ENCODE measurements around the gene CHRNA10. TPM values are rescaled to one million over a fixed set of nuclear protein-coding genes. Genes with fewer than 3 reads are reported as not detected.
"Not testable (repeated sequence)": the region's sequence is repeated elsewhere in the genome, so short reads cannot be mapped to it uniquely, and the experiment has no call there.

CHRNA10 gene
- total RNA-seq, 1 experiment from 2014 or later: 1.7 TPM

GRCh38 chr11:3648843-3649242 lies 22.3 kb downstream of the CHRNA10 start:
- DNase-seq (ENCODE audit: low spot score); H3K4me1 Mint-ChIP-seq; H3K4me3 Mint-ChIP-seq; H3K27ac Mint-ChIP-seq; POLR2A ChIA-PET; ATAC-seq; CTCF ChIA-PET: not testable (repeated sequence)
- Mint-ChIP-seq H3K27me3 (ENCODE audit: low read depth) (peaks cover 42% of the 10 kb centered on the region), H3K9me3 (peaks cover 40% of the 10 kb centered on the region), H3K36me3 (peaks cover 23% of the 10 kb centered on the region)

DNA sequence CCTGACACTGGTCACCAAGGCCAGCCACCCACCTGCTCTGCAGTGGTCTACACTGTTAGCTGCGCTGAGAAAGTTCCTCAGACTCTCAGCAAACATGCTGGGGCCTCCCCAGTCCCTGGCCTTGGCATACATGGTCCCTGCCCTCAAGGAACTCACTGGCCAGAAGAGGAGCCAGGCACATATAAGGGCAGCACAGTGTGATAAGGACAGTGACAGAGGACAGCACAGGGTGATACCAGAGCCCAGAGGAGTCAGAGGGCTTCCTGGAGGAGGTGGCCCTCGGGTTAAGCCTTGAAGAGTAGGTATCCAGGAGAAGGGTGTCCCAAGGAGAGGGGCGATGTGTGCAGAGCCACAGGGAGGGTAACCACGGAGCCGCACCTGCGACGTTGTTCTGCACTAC lies 25.6 kb downstream of the CHRNA10 start:
- Mint-ChIP-seq H3K27ac (no peak overlapping the region), H3K27me3 (ENCODE audit: low read depth) (peaks cover 48% of the 10 kb centered on the region), H3K4me1 (peaks cover 13% of the 10 kb centered on the region), H3K9me3 (peaks cover 40% of the 10 kb centered on the region), H3K4me3 (no peak overlapping the region), H3K36me3 (peaks cover 23% of the 10 kb centered on the region)
- DNase-seq (ENCODE audit: low spot score) (no peak), ATAC-seq (no peak)
- CTCF ChIA-PET: no interaction called here
- POLR2A ChIA-PET: no interaction called here
- TF ChIP-seq ATF1 (CRISPR knock-in tag; IDR thresholded peaks at IDR 0.05) (no peak), SP1 (CRISPR knock-in tag; conservative IDR thresholded peaks at IDR 0.05) (no peak), ZNF263 (CRISPR knock-in tag; IDR thresholded peaks at IDR 0.05; ENCODE audit: low read depth) (no peak), ELF4 (CRISPR knock-in tag; IDR thresholded peaks at IDR 0.05; ENCODE audit: low read depth) (no peak), ZNF281 (CRISPR knock-in tag; IDR thresholded peaks at IDR 0.05) (no peak), TCF7 (CRISPR knock-in tag; IDR thresholded peaks at IDR 0.05; ENCODE audit: low read depth) (no peak), FOXK1 (CRISPR knock-in tag; IDR thresholded peaks at IDR 0.05) (no peak), ETV6 (CRISPR knock-in tag; IDR thresholded peaks at IDR 0.05) (no peak), ZNF671 (CRISPR knock-in tag; IDR thresholded peaks at IDR 0.05) (no peak), FOXJ3 (CRISPR knock-in tag; IDR thresholded peaks at IDR 0.05; ENCODE audit: borderline replicate concordance) (no peak), ZNF416 (CRISPR knock-in tag; IDR thresholded peaks at IDR 0.05) (no peak), CREM (CRISPR knock-in tag; IDR thresholded peaks at IDR 0.05) (no peak), SMAD4 (CRISPR knock-in tag; IDR thresholded peaks at IDR 0.05) (no peak)
- TF ChIP-seq, protein P1, sequence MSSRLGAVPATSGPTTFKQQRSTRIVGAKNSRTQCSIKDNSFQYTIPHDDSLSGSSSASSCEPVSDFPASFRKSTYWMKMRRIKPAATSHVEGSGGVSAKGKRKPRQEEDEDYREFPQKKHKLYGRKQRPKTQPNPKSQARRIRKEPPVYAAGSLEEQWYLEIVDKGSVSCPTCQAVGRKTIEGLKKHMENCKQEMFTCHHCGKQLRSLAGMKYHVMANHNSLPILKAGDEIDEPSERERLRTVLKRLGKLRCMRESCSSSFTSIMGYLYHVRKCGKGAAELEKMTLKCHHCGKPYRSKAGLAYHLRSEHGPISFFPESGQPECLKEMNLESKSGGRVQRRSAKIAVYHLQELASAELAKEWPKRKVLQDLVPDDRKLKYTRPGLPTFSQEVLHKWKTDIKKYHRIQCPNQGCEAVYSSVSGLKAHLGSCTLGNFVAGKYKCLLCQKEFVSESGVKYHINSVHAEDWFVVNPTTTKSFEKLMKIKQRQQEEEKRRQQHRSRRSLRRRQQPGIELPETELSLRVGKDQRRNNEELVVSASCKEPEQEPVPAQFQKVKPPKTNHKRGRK (CRISPR knock-in tag; IDR thresholded peaks at IDR 0.05; ENCODE audit: borderline replicate concordance): no peak
- TF ChIP-seq, protein P2, sequence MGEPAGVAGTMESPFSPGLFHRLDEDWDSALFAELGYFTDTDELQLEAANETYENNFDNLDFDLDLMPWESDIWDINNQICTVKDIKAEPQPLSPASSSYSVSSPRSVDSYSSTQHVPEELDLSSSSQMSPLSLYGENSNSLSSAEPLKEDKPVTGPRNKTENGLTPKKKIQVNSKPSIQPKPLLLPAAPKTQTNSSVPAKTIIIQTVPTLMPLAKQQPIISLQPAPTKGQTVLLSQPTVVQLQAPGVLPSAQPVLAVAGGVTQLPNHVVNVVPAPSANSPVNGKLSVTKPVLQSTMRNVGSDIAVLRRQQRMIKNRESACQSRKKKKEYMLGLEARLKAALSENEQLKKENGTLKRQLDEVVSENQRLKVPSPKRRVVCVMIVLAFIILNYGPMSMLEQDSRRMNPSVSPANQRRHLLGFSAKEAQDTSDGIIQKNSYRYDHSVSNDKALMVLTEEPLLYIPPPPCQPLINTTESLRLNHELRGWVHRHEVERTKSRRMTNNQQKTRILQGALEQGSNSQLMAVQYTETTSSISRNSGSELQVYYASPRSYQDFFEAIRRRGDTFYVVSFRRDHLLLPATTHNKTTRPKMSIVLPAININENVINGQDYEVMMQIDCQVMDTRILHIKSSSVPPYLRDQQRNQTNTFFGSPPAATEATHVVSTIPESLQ (CRISPR knock-in tag; IDR thresholded peaks at IDR 0.05): no peak
- TF ChIP-seq, protein P3, sequence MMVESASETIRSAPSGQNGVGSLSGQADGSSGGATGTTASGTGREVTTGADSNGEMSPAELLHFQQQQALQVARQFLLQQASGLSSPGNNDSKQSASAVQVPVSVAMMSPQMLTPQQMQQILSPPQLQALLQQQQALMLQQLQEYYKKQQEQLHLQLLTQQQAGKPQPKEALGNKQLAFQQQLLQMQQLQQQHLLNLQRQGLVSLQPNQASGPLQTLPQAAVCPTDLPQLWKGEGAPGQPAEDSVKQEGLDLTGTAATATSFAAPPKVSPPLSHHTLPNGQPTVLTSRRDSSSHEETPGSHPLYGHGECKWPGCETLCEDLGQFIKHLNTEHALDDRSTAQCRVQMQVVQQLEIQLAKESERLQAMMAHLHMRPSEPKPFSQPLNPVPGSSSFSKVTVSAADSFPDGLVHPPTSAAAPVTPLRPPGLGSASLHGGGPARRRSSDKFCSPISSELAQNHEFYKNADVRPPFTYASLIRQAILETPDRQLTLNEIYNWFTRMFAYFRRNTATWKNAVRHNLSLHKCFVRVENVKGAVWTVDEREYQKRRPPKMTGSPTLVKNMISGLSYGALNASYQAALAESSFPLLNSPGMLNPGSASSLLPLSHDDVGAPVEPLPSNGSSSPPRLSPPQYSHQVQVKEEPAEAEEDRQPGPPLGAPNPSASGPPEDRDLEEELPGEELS (CRISPR knock-in tag; IDR thresholded peaks at IDR 0.05): no peak
- TF ChIP-seq, protein P4, sequence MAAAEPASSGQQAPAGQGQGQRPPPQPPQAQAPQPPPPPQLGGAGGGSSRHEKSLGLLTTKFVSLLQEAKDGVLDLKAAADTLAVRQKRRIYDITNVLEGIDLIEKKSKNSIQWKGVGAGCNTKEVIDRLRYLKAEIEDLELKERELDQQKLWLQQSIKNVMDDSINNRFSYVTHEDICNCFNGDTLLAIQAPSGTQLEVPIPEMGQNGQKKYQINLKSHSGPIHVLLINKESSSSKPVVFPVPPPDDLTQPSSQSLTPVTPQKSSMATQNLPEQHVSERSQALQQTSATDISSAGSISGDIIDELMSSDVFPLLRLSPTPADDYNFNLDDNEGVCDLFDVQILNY (CRISPR knock-in tag; IDR thresholded peaks at IDR 0.05): no peak
